Activated CD8-positive, alpha-beta memory T cell treated with anti-CD3 and anti-CD28 coated beads for 24 hours (primary cell): ENCODE data around the gene RNASE9.
A peak's percentile ranks its signal among the peaks of the same experiment; 100 is the strongest.
"Not testable (repeated sequence)": the region's sequence is repeated elsewhere in the genome, so short reads cannot be mapped to it uniquely, and the experiment has no call there.

Source experiments
- DNase-seq: peaks from one replicate; pipeline ENCODE4 v3.0.0-alpha.2; 2020

The RNASE9 gene

GRCh38 chr14:20560961-20561360, at the start of gene RNASE9:
Gene RNASE9 (minus strand): TSS chr14:20561047.
- DNase-seq = no peak

- DNase-seq = peak; percentile 94
Measured at GRCh38 chr14:20610002-20610765, 49.3 kb upstream of the RNASE9 start.

- DNase-seq = peak; percentile 88
Measured at GRCh38 chr14:20609215-20610001, 48.6 kb upstream of the RNASE9 start.

- no peak for DNase-seq
Measured at GRCh38 chr14:20608383-20609110, 47.7 kb upstream of the RNASE9 start.

GRCh38 chr14:20607617-20608016, 46.8 kb upstream of the RNASE9 start:
- no peak for DNase-seq

- DNase-seq = no peak
Measured at GRCh38 chr14:20606902-20607242, 46.0 kb upstream of the RNASE9 start.

GRCh38 chr14:20606190-20606901, 45.5 kb upstream of the RNASE9 start:
- no peak for DNase-seq

GRCh38 chr14:20603813-20604690, 43.2 kb upstream of the RNASE9 start:
- no peak for DNase-seq

GRCh38 chr14:20602583-20602982, 41.7 kb upstream of the RNASE9 start:
- DNase-seq = no peak

GRCh38 chr14:20601522-20601921, 40.7 kb upstream of the RNASE9 start:
- DNase-seq = no peak

- no peak for DNase-seq
Measured at GRCh38 chr14:20597108-20597507, 36.3 kb upstream of the RNASE9 start.

- not testable (repeated sequence) for DNase-seq
Measured at GRCh38 chr14:20595726-20596125, 34.9 kb upstream of the RNASE9 start.

- DNase-seq = no peak
Measured at GRCh38 chr14:20592574-20592973, 31.7 kb upstream of the RNASE9 start.

GRCh38 chr14:20591235-20591634, 30.4 kb upstream of the RNASE9 start, which contains the start of gene RNASE12:
Gene RNASE12 (minus strand): TSS chr14:20591376. CDS start chr14:20590723, 653 bp downstream.
- no peak for DNase-seq

GRCh38 chr14:20587489-20588154, 26.8 kb upstream of the RNASE9 start, which contains the start of gene RNASE11:
Gene RNASE11 (minus strand): TSS chr14:20588001.
- DNase-seq = no peak

- no peak for DNase-seq
Measured at GRCh38 chr14:20583908-20584307, 23.1 kb upstream of the RNASE9 start.

- no peak for DNase-seq
Measured at GRCh38 chr14:20583142-20583541, 22.3 kb upstream of the RNASE9 start.

GRCh38 chr14:20580242-20580641, 19.4 kb upstream of the RNASE9 start:
- no peak for DNase-seq

GRCh38 chr14:20578784-20579502, 18.1 kb upstream of the RNASE9 start:
- DNase-seq = no peak

- no peak for DNase-seq
Measured at GRCh38 chr14:20578325-20578724, 17.5 kb upstream of the RNASE9 start.
